Neutrophil (primary cell): ENCODE results near the gene C3orf52.

Source experiments
- H3K27ac ChIP-seq: fragments of 200-600 bp; sonication (generic); 2 replicates; pipeline ENCODE4 v1.5.1; 2016; ENCODE audit warnings: mild to moderate bottlenecking, moderate library complexity
- H3K27me3 ChIP-seq: fragments of 200-600 bp; sonication (generic); 2 replicates; pipeline ENCODE4 v1.6.0; 2016; ENCODE audit warnings: mild to moderate bottlenecking
- H3K36me3 ChIP-seq: fragments of 200-600 bp; sonication (generic); 2 replicates; pipeline ENCODE4 v1.5.1; 2017
- H3K4me1 ChIP-seq, 2 experiments: fragments of 200-600 bp in 1 of 2; sonication (generic) in 1 of 2; 1 replicate in 1 of 2; 2 replicates in 1 of 2; pipeline versions ENCODE4 v1.5.1 to v1.6.1; 2013 to 2016; ENCODE audit warnings: low read depth in 1 of 2, low read length in 1 of 2, mild to moderate bottlenecking in 1 of 2, moderate library complexity in 1 of 2; ENCODE audit not compliant: control insufficient read depth in 1 of 2, insufficient read depth in 1 of 2
- H3K4me3 ChIP-seq, 2 experiments: fragments of 200-600 bp in 1 of 2; sonication (generic) in 1 of 2; 1 replicate in 1 of 2; 2 replicates in 1 of 2; pipeline ENCODE4 v1.5.1; 2013 to 2016; ENCODE audit warnings: low read depth in 1 of 2, low read length in 1 of 2, mild to moderate bottlenecking in 1 of 2, moderate library complexity in 1 of 2
- H3K9me3 ChIP-seq: fragments of 200-600 bp; sonication (generic); 2 replicates; pipeline ENCODE4 v1.5.1; 2016
- CTCF ChIP-seq: fragments of 200-600 bp; sonication (generic); IDR thresholded peaks from 2 replicates; pipeline ENCODE4 v1.5.1; 2016; ENCODE audit warnings: antibody characterized with exemption

Gene C3orf52

GRCh38 chr3:112111785-112112402 lies 25.7 kb downstream of the C3orf52 start:
- no peaks in the 10 kb centered on the region for H3K4me1 ChIP-seq
- no peak overlapping the region for H3K4me3 ChIP-seq
- H3K36me3 ChIP-seq: no peaks in the 10 kb centered on the region
- no peak overlapping the region for H3K27ac ChIP-seq
- peaks cover 16% of the 10 kb centered on the region for H3K27me3 ChIP-seq
- no peaks in the 10 kb centered on the region for H3K9me3 ChIP-seq
- peak; percentile 40 for TF ChIP-seq CTCF

DNA sequence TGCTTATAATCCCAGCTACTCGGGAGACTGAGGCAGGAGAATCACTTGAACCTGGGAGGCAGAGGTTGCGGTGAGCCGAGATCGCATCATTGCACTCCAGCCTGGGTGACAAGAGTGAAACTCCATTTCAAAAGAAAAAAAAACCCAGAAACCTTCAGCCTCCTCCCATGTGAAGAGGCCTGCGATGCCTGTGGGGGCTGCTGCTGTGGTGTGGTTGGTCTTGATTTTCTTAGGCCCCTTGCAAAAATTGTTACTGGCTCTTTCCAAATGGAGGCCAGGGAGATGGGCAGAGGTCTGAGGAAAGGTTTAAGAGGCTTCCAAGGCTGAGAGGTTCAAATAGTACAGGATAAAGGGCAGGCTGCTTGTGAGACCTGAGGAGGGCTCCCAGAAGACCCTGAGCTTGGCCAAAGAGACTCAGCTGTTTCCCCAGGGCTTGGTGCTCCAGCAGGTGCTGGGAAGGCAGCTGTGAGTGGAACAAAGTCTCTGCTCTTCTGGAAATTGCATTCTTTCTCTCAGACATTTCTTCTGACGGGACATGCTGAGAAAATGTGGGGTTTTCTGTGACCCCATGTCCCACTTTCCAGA lies 28.5 kb downstream of the C3orf52 start:
- no peak overlapping the region for H3K27ac ChIP-seq
- no peaks in the 10 kb centered on the region for H3K4me1 ChIP-seq
- no peaks in the 10 kb centered on the region for H3K36me3 ChIP-seq
- H3K9me3 ChIP-seq: no peaks in the 10 kb centered on the region
- TF ChIP-seq CTCF: no peak
- H3K4me3 ChIP-seq: no peak overlapping the region
- no peaks in the 10 kb centered on the region for H3K27me3 ChIP-seq

- Histone ChIP-seq H3K4me3 (no peak overlapping the region), H3K27me3 (no peaks in the 10 kb centered on the region), H3K36me3 (no peaks in the 10 kb centered on the region), H3K27ac (no peak overlapping the region), H3K4me1 (no peaks in the 10 kb centered on the region), H3K9me3 (no peaks in the 10 kb centered on the region)
- TF ChIP-seq CTCF: no peak
Observed at GRCh38 chr3:112115161-112115739, 29.1 kb downstream of the C3orf52 start.

GRCh38 chr3:112115806-112116383 lies 29.7 kb downstream of the C3orf52 start:
- no peak overlapping the region for H3K4me3 ChIP-seq
- no peaks in the 10 kb centered on the region for H3K4me1 ChIP-seq

GRCh38 chr3:112116748-112117186 lies 30.6 kb downstream of the C3orf52 start:
- no peak overlapping the region for H3K4me3 ChIP-seq
- no peak for TF ChIP-seq CTCF

More at GRCh38 chr3:112115806-112116383, 29.7 kb downstream of the C3orf52 start:
- Histone ChIP-seq H3K36me3 (no peaks in the 10 kb centered on the region), H3K9me3 (no peaks in the 10 kb centered on the region), H3K27me3 (no peaks in the 10 kb centered on the region), H3K27ac (no peak overlapping the region)
- no peak for TF ChIP-seq CTCF

More at GRCh38 chr3:112116748-112117186, 30.6 kb downstream of the C3orf52 start:
- Histone ChIP-seq H3K27ac (no peak overlapping the region), H3K27me3 (no peaks in the 10 kb centered on the region), H3K9me3 (no peaks in the 10 kb centered on the region), H3K4me1 (no peaks in the 10 kb centered on the region), H3K36me3 (peaks cover 4% of the 10 kb centered on the region)
